ENCODE results near the gene PGRMC1.

- no peak for TF ChIP-seq CTCF (IDR thresholded peaks at IDR 0.05)
- TF ChIP-seq EZH2 (IDR thresholded peaks at IDR 0.05; ENCODE audit: borderline replicate concordance, insufficient read depth, low read depth, low read length, poor library complexity, severe bottlenecking): no peak
Observed at GRCh38 chrX:119189115-119189514, 47.0 kb upstream of the PGRMC1 start.
